IMR-90 (cell line): ENCODE measurements around the gene ITPRIP. TPM values are rescaled to one million over a fixed set of nuclear protein-coding genes. Genes with fewer than 3 reads are reported as not detected.

Source experiments
- ATAC-seq: fragments of 200-7000 bp; cut with Tn5 transposase; 2 replicates; pipeline ENCODE4 v1.9.1; 2020; ENCODE audit warnings: low read depth, mild to moderate bottlenecking, moderate library complexity
- BruUV-seq: library from RNA; stranded (reverse); fragments of 400-500 nt; replicated peaks from 2 replicates; lab custom pipeline; 2021; lab: Mats Ljungman, UMichigan
- CTCF ChIA-PET: fragments of 300-600 bp; formaldehyde crosslinking; extraction: SDS; loops from one replicate; lab custom pipeline; 2021; ENCODE audit warnings: antibody characterized with exemption; lab: Yijun Ruan, JAX
- POLR2A ChIA-PET: fragments of 300-600 bp; sonication (Branson Sonifier 250); formaldehyde crosslinking; loops from one replicate; lab custom pipeline; 2022; ENCODE audit warnings: antibody characterized with exemption; ENCODE audit not compliant: unreplicated experiment; lab: Charles Lee
- DNase-seq: peaks from one replicate; pipeline ENCODE4 v3.0.0; 2013
- H2AFZ ChIP-seq: replicated peaks from 2 replicates; pipeline ENCODE3; 2013; ENCODE audit warnings: low read length, mild to moderate bottlenecking; ENCODE audit not compliant: poor library complexity
- H2AK5ac ChIP-seq: 2 replicates; pipeline ENCODE4 v1.6.1; 2013; ENCODE audit warnings: low read depth, low read length, inconsistent platforms
- H2AK9ac ChIP-seq: replicated peaks from 2 replicates; pipeline ENCODE3; 2013; ENCODE audit warnings: mild to moderate bottlenecking, low read depth, low read length, moderate library complexity; ENCODE audit not compliant: poor library complexity
- H2BK120ac ChIP-seq: 2 replicates; pipeline ENCODE4 v1.6.1; 2013; ENCODE audit warnings: low read depth, low read length, inconsistent platforms
- H2BK15ac ChIP-seq: 3 replicates; pipeline ENCODE4 v1.6.1; 2013; ENCODE audit warnings: low read depth, low read length, inconsistent platforms
- H2BK20ac ChIP-seq: 2 replicates; pipeline ENCODE4 v1.6.1; 2013; ENCODE audit warnings: low read depth, mild to moderate bottlenecking, inconsistent platforms, low read length, moderate library complexity
- H2BK5ac ChIP-seq: 2 replicates; pipeline ENCODE4 v1.6.1; 2013; ENCODE audit warnings: mild to moderate bottlenecking, low read depth, low read length, inconsistent platforms; ENCODE audit not compliant: poor library complexity, severe bottlenecking
- H3K14ac ChIP-seq: replicated peaks from 2 replicates; pipeline ENCODE4 v1.6.1; 2013; ENCODE audit warnings: low read depth, low read length, inconsistent platforms
- H3K18ac ChIP-seq: 2 replicates; pipeline ENCODE4 v1.6.1; 2013; ENCODE audit warnings: low read depth, low read length, control low read depth
- H3K23ac ChIP-seq: 2 replicates; pipeline ENCODE4 v1.6.1; 2013; ENCODE audit warnings: low read depth, low read length, inconsistent platforms
- H3K27ac ChIP-seq: 2 replicates; pipeline ENCODE4 v1.5.1; 2013; ENCODE audit warnings: mild to moderate bottlenecking, control low read depth, low read length; ENCODE audit not compliant: insufficient read depth
- H3K27me3 ChIP-seq: 2 replicates; pipeline ENCODE4 v1.6.1; 2013; ENCODE audit warnings: low read length; ENCODE audit not compliant: control insufficient read depth, insufficient read depth
- H3K36me3 ChIP-seq: 2 replicates; pipeline ENCODE4 v1.6.1; 2013; ENCODE audit warnings: low read length, mixed read lengths; ENCODE audit not compliant: control insufficient read depth, insufficient read depth
- H3K4ac ChIP-seq: 2 replicates; pipeline ENCODE4 v1.6.1; 2013; ENCODE audit warnings: low read depth, low read length, inconsistent platforms
- H3K4me1 ChIP-seq: 2 replicates; pipeline ENCODE4 v1.6.1; 2013; ENCODE audit warnings: low read length, mixed read lengths; ENCODE audit not compliant: control insufficient read depth, insufficient read depth
- H3K4me2 ChIP-seq: 2 replicates; pipeline ENCODE4 v1.6.1; 2013; ENCODE audit warnings: low read depth, mild to moderate bottlenecking, control low read depth, low read length, moderate library complexity
- H3K4me3 ChIP-seq: 2 replicates; pipeline ENCODE4 v1.5.1; 2013; ENCODE audit warnings: low read depth, mild to moderate bottlenecking, control low read depth, low read length, moderate library complexity; ENCODE audit not compliant: insufficient read depth
- H3K56ac ChIP-seq: 2 replicates; pipeline ENCODE4 v1.6.1; 2013; ENCODE audit warnings: low read length, inconsistent platforms; ENCODE audit not compliant: insufficient read depth; ENCODE audit errors: extremely low read depth
- H3K79me1 ChIP-seq, 2 experiments: 2 replicates each; pipeline ENCODE4 v1.6.1; 2013; ENCODE audit warnings: low read length in 2 of 2, inconsistent platforms in 1 of 2, low read depth in 1 of 2
- H3K9ac ChIP-seq: 2 replicates; pipeline ENCODE4 v1.6.1; 2013; ENCODE audit warnings: low read depth, low read length, control low read depth
- H3K9me1 ChIP-seq: 2 replicates; pipeline ENCODE4 v1.6.1; 2013; ENCODE audit warnings: low read length, inconsistent platforms; ENCODE audit not compliant: insufficient read depth
- H3K9me3 ChIP-seq: 2 replicates; pipeline ENCODE4 v1.6.1; 2013; ENCODE audit warnings: low read length; ENCODE audit not compliant: control insufficient read depth, insufficient read depth
- H4K20me1 ChIP-seq: 2 replicates; pipeline ENCODE4 v1.6.1; 2013; ENCODE audit warnings: low read length, inconsistent platforms; ENCODE audit not compliant: insufficient read depth
- H4K5ac ChIP-seq: 2 replicates; pipeline ENCODE4 v1.6.1; 2013; ENCODE audit warnings: mild to moderate bottlenecking, low read depth, low read length, control low read depth
- H4K8ac ChIP-seq, 2 experiments: 2 replicates each; pipeline ENCODE4 v1.6.1; 2013; ENCODE audit warnings: low read depth in 2 of 2, low read length in 2 of 2, control low read depth in 1 of 2, inconsistent platforms in 1 of 2
- H4K91ac ChIP-seq: 2 replicates; pipeline ENCODE4 v1.6.1; 2013; ENCODE audit warnings: low read depth, low read length, inconsistent platforms; ENCODE audit not compliant: insufficient read depth
- BHLHE40 ChIP-seq: fragments of 150-350 bp; IDR thresholded peaks from 2 replicates; pipeline ENCODE4 v1.6.1; 2016; ENCODE audit warnings: mild to moderate bottlenecking, low read depth, low read length
- CEBPB ChIP-seq: IDR thresholded peaks from 2 replicates; pipeline ENCODE4 v1.6.1; 2012; ENCODE audit warnings: low read depth, low read length, improper control_type of control experiment
- CHD1 ChIP-seq: IDR thresholded peaks from 2 replicates; pipeline ENCODE4 v1.6.1; 2012; ENCODE audit warnings: low read depth, low read length, improper control_type of control experiment
- CTCF ChIP-seq: conservative IDR thresholded peaks from 2 replicates; pipeline ENCODE4 v1.5.1; 2012; ENCODE audit warnings: mild to moderate bottlenecking, low read depth, low read length, improper control_type of control experiment
- ELK1 ChIP-seq: fragments of 150-350 bp; IDR thresholded peaks from 2 replicates; pipeline ENCODE4 v1.6.1; 2016; ENCODE audit warnings: low read depth, mild to moderate bottlenecking, low read length, moderate library complexity, borderline replicate concordance
- MAFK ChIP-seq: IDR thresholded peaks from 2 replicates; pipeline ENCODE4 v1.6.1; 2012; ENCODE audit warnings: low read depth, low read length, improper control_type of control experiment
- MAZ ChIP-seq: IDR thresholded peaks from 2 replicates; pipeline ENCODE4 v1.6.1; 2012; ENCODE audit warnings: low read depth, mild to moderate bottlenecking, low read length, improper control_type of control experiment, moderate library complexity, borderline replicate concordance
- MXI1 ChIP-seq: IDR thresholded peaks from 2 replicates; pipeline ENCODE4 v1.6.1; 2012; ENCODE audit warnings: low read depth, mild to moderate bottlenecking, low read length, moderate library complexity, borderline replicate concordance
- NFE2L2 ChIP-seq: fragments of 150-350 bp; IDR thresholded peaks from 2 replicates; pipeline ENCODE4 v1.6.1; 2016; ENCODE audit warnings: low read depth, mild to moderate bottlenecking, low read length
- POLR2A ChIP-seq: IDR thresholded peaks from 2 replicates; pipeline ENCODE4 v1.6.1; 2012; ENCODE audit warnings: mild to moderate bottlenecking, low read depth, low read length
- RAD21 ChIP-seq: IDR thresholded peaks from 2 replicates; pipeline ENCODE4 v1.6.1; 2012; ENCODE audit warnings: low read length, improper control_type of control experiment
- RCOR1 ChIP-seq: IDR thresholded peaks from 2 replicates; pipeline ENCODE4 v1.6.1; 2012; ENCODE audit warnings: mild to moderate bottlenecking, low read length, improper control_type of control experiment; ENCODE audit not compliant: insufficient replicate concordance
- RFX5 ChIP-seq: IDR thresholded peaks from 2 replicates; pipeline ENCODE4 v1.8.0; 2012; ENCODE audit warnings: low read depth, mild to moderate bottlenecking, low read length, moderate library complexity
- SMC3 ChIP-seq: fragments of 150-350 bp; IDR thresholded peaks from 2 replicates; pipeline ENCODE4 v1.6.1; 2016; ENCODE audit warnings: low read depth, mild to moderate bottlenecking, antibody characterized with exemption, low read length, moderate library complexity
- WGBS, 2 experiments: methylation state at CpG; one replicate each; pipeline versions ENCODE4 v1.1.5 to v1.1.7; 2013; ENCODE audit warnings: missing lambda C conversion rate in 2 of 2; ENCODE audit not compliant: insufficient read length in 1 of 2; ENCODE audit errors: extremely low coverage in 2 of 2; 5-methylcytosine and 5-hydroxymethylcytosine counted together
- dilution Hi-C: fragments of 300-500 bp; cut with HindIII; formaldehyde crosslinking; loops from one replicate; pipeline ENCODE4 v1.14.3; 2018; ENCODE audit warnings: low sequenced_read_pairs; ENCODE audit not compliant: unreplicated experiment
- in situ Hi-C: fragments of 300-500 bp; cut with MboI; formaldehyde crosslinking; loops from 3 replicates; pipeline ENCODE4 v1.14.3; 2019; ENCODE audit warnings: low sequenced_read_pairs, inconsistent platforms, mixed read lengths
- intact Hi-C: fragments of 100-400 bp; cut with micrococcal nuclease; formaldehyde crosslinking; loops from 2 replicates; pipeline ENCODE4 v1.10.0; 2022
- polyA plus RNA-seq, 3 experiments: library from polyadenylated mRNA; depleted of rRNA; stranded (reverse); fragments of >200 nt; gene quantifications; 2 replicates each; pipeline ENCODE4 v1.2.3, GENCODE V29; 2012; ENCODE audit warnings: low replicate concordance in 1 of 3
- total RNA-seq: library from RNA; depleted of rRNA; stranded (reverse); fragments of >200 nt; gene quantifications from 2 replicates; pipeline ENCODE4 v1.2.3, GENCODE V29; 2012

ITPRIP gene
- total and polyA plus RNA-seq, 2 of the 4 experiments (the other 2 are of a cell fraction) = 7.5 to 31.9 TPM

DNA sequence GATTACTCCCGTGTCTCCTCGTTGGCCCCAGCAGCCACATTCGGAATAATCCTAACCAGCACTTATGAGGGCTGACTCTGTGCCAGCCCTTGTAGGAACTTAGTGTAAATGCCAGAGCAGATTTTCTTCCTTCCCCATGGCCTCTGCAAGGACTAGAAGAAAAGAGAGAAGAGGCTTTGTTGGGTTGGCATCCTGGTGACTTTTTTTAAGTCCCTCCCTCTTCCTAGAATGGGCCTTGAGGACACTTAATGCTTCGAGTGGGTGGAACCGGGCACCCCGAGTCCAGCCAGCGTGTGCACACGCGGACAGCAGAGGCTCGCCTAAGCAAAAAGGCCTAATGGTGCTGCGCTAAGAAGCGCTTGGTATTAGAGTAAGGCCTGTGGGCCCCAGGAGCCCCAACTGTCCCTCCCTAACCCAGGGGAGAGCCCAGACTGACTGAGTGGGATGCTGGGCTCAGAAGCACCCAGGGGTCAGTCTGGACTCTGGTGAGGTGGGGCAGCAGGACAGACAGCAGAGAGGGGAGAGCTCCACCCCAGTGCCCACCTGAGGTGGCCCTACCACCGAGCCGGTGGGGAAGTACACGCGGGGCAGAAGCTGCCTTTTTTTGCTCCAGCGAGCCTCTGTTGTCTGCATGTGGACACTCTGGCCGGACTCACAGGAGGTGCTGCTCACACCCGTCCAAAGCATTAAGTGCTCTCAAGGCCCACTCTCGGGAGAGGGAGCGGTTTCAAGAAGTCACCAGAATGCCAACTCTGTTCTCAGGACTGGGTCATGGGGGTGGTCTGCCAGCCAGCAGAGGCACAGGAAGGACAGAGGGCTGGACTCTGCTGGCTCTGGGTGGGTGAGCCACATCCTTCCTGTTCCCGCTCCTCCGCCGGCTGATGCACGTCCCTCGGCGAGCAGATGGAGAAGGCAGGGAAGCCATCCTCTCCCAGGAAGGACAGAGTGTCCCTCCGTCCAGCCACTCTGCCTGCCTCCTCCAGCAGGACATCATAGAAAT is 12.5 kb downstream of the ITPRIP start:
- H2AK5ac ChIP-seq = peak overlapping the region; percentile 38; the same call in 1 of the 2 replicates
- H4K20me1 ChIP-seq = peaks cover 99% of the 10 kb centered on the region
- no peaks in the 10 kb centered on the region for H3K9me3 ChIP-seq
- H3K79me1 ChIP-seq = peaks cover 5 to 90% of the 10 kb centered on the region in 2 experiments; a peak in 2 of 4 replicates
- dilution Hi-C loops = no loop called here
- in situ Hi-C loops = no loop called here
- peaks cover 47% of the 10 kb centered on the region for H3K4me1 ChIP-seq
- 0 out of 3 replicates have a peak overlapping the region, but pooled peaks have one; percentile 4 for H2BK15ac ChIP-seq
- ATAC-seq (no peak), DNase-seq (no peak)
- BruUV-seq = no TSS peak
- H2BK120ac ChIP-seq = no peak overlapping the region
- H2AFZ ChIP-seq = peak overlapping the region; percentile 47
- H3K4me2 ChIP-seq = no peak overlapping the region
- H3K4ac ChIP-seq = peak overlapping the region; percentile 18; the same call in 1 of the 2 replicates
- H3K4me3 ChIP-seq = no peak overlapping the region
- no peak overlapping the region for H4K91ac ChIP-seq
- H4K8ac ChIP-seq = 0 out of 4 replicates have a peak overlapping the region, but pooled peaks of 1 of the 2 experiments have one; percentile 12
- TF ChIP-seq ELK1 (no peak), RCOR1 (no peak), MAFK (no peak), CEBPB (no peak), SMC3 (no peak), NFE2L2 (no peak), MXI1 (no peak), RAD21 (no peak), CHD1 (no peak), POLR2A (no peak), RFX5 (no peak), MAZ (no peak), CTCF (no peak), BHLHE40 (no peak)
- H2AK9ac ChIP-seq = peak overlapping the region; percentile 58
- H2BK20ac ChIP-seq = no peak overlapping the region
- no peak overlapping the region for H3K9ac ChIP-seq
- WGBS, 2 experiments = 89% methylated on average over 11 of the region's 28 CpGs; no CpG with 5 or more reads in 1 of the 2 experiments
- intact Hi-C loops = no loop called here
- H3K9me1 ChIP-seq = peaks cover 64% of the 10 kb centered on the region
- H4K5ac ChIP-seq = no peak overlapping the region
- H3K56ac ChIP-seq = no peak overlapping the region
- H3K27me3 ChIP-seq = no peaks in the 10 kb centered on the region
- H2BK5ac ChIP-seq = peak overlapping the region; percentile 43
- peak overlapping the region; percentile 17; the same call in 1 of the 2 replicates for H3K23ac ChIP-seq
- ChIA-PET POLR2A (no interaction called here), CTCF (no interaction called here)
- H3K27ac ChIP-seq = no peak overlapping the region
- 0 out of 2 replicates have a peak overlapping the region, but pooled peaks have one; percentile 40 for H3K14ac ChIP-seq
- no peak overlapping the region for H3K18ac ChIP-seq
- no peaks in the 10 kb centered on the region; the same call in 1 of the 2 replicates for H3K36me3 ChIP-seq
